HL-60 (cell line): ENCODE results near the gene TAS2R31.

Source experiments
- CTCF ChIP-seq: IDR thresholded peaks from one replicate; pipeline ENCODE4 v1.5.1; 2011; ENCODE audit warnings: low read length, control low read depth, inconsistent platforms; ENCODE audit not compliant: insufficient read depth
- GABPA ChIP-seq: IDR thresholded peaks from 2 replicates; pipeline ENCODE4 v1.6.1; 2012; ENCODE audit warnings: low read depth
- REST ChIP-seq: IDR thresholded peaks from 2 replicates; pipeline ENCODE4 v1.6.1; 2012; ENCODE audit warnings: low read depth; ENCODE audit not compliant: insufficient replicate concordance

GRCh38 chr12:11031307-11031706, at the start of gene TAS2R31:
- TF ChIP-seq CTCF = no peak
- TF ChIP-seq REST = no peak
- TF ChIP-seq GABPA = no peak
